Caco-2 (cell line): ENCODE data around the gene OASL. TPM values are rescaled to one million over a fixed set of nuclear protein-coding genes. Genes with fewer than 3 reads are reported as not detected.

Source experiments
- BruUV-seq: library from RNA; stranded (reverse); fragments of 400-500 nt; replicated peaks from 2 replicates; lab custom pipeline; 2021; lab: Mats Ljungman, UMichigan
- CTCF ChIA-PET: fragments of 300-600 bp; sonication (Branson Sonifier 250); formaldehyde crosslinking; loops from one replicate; lab custom pipeline; 2022; ENCODE audit warnings: antibody characterized with exemption; lab: Charles Lee
- POLR2A ChIA-PET: fragments of 300-600 bp; sonication (Branson Sonifier 250); formaldehyde crosslinking; loops from one replicate; lab custom pipeline; 2022; ENCODE audit warnings: antibody characterized with exemption; lab: Charles Lee
- DNase-seq, 2 experiments: peaks; one replicate each; pipeline versions ENCODE4 v3.0.0 to v3.0.0-alpha.2; 2020 to 2022
- H3K27me3 ChIP-seq: replicated peaks from 2 replicates; pipeline ENCODE4 v1.6.0; 2011; ENCODE audit warnings: low read length; ENCODE audit not compliant: control insufficient read depth, insufficient read depth
- H3K36me3 ChIP-seq: 2 replicates; pipeline ENCODE4 v1.5.1; 2011; ENCODE audit warnings: low read length; ENCODE audit not compliant: control insufficient read depth, insufficient read depth
- H3K4me1 ChIP-seq: fragments of 250-450 bp; sonication (Bioruptor Pico); 2 replicates; pipeline ENCODE4 v1.5.1; 2020; ENCODE audit warnings: mild to moderate bottlenecking
- H3K4me3 ChIP-seq: 2 replicates; pipeline ENCODE4 v1.5.1; 2011; ENCODE audit warnings: low read depth, mild to moderate bottlenecking, control low read depth, low read length
- H3K9me3 ChIP-seq: fragments of 250-450 bp; sonication (Bioruptor Pico); 2 replicates; pipeline ENCODE4 v1.5.1; 2020; ENCODE audit warnings: mild to moderate bottlenecking, moderate library complexity
- H3K27ac Mint-ChIP-seq: one replicate; pipeline ENCODE4 v1.8.0; 2022; ENCODE audit warnings: mixed read lengths; ENCODE audit not compliant: unreplicated experiment
- H3K27me3 Mint-ChIP-seq: one replicate; pipeline ENCODE4 v1.8.0; 2022; ENCODE audit warnings: mixed read lengths; ENCODE audit not compliant: insufficient read depth, unreplicated experiment
- H3K36me3 Mint-ChIP-seq: one replicate; pipeline ENCODE4 v1.8.0; 2022; ENCODE audit warnings: mild to moderate bottlenecking, mixed read lengths; ENCODE audit not compliant: insufficient read depth, unreplicated experiment
- H3K4me1 Mint-ChIP-seq: one replicate; pipeline ENCODE4 v1.8.0; 2022; ENCODE audit warnings: low read depth, mixed read lengths; ENCODE audit not compliant: unreplicated experiment
- H3K4me3 Mint-ChIP-seq: one replicate; pipeline ENCODE4 v1.8.0; 2022; ENCODE audit warnings: mild to moderate bottlenecking, moderate library complexity, mixed read lengths; ENCODE audit not compliant: unreplicated experiment
- H3K9me3 Mint-ChIP-seq: one replicate; pipeline ENCODE4 v1.8.0; 2022; ENCODE audit warnings: mixed read lengths; ENCODE audit not compliant: unreplicated experiment
- intact Hi-C: fragments of 100-400 bp; cut with micrococcal nuclease; formaldehyde crosslinking; loops from one replicate; pipeline ENCODE4 v1.10.0; 2022; ENCODE audit not compliant: unreplicated experiment
- total RNA-seq: library from RNA; stranded (reverse); gene quantifications from 2 replicates; pipeline ENCODE4 v1.2.3, GENCODE V29; 2022
- TF ChIP-seq, protein P1 (sequence below), 2 experiments: fragments of 200-600 bp in 1 of 2; IDR thresholded peaks; 1 replicate in 1 of 2; 2 replicates in 1 of 2; pipeline versions ENCODE4 v1.5.1 to v1.8.0; 2011 to 2022; ENCODE audit warnings: antibody characterized with exemption in 1 of 2, control low read depth in 1 of 2, inconsistent platforms in 1 of 2, low read depth in 1 of 2, low read length in 1 of 2, mild to moderate bottlenecking in 1 of 2, moderate library complexity in 1 of 2; ENCODE audit not compliant: insufficient read depth in 1 of 2, severe bottlenecking in 1 of 2, unreplicated experiment in 1 of 2

OASL gene
- total RNA-seq, 1 experiment from 2014 or later: 0.11 TPM

DNA sequence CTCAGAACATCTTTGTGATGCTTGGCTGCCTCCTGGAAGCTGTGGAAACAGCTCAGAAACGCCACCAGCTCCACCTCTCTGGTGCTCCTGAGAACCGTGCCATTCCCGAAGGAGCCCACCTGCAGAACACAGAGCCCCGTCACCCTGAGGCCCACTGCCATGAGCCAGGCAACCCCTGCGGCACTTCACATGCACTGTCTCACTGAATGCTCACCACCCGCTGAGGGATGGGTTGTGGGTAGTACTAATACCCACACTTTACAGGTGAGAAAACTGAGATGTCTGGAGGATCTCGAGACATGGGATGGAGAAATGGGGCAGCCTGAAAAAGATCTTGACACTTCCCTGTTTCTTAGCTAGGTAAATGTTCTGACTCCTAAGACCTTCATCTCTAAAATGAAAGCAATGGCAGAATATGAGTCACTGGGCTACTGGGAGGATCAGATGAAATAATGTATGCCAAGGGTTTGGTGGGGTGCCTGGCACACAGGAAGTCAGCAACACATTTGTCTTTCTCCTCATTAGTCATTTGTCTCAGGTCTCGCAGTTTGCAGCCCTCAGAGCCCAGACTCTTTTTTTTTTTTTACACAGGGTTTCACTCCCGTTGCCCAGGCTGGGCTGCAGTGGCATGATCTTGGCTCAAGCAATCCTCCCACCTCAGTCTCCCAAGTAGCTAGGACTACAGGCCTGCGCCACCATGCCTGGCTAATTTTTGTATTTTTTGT lies 5.3 kb downstream of the OASL start:
- TF ChIP-seq, protein P1, sequence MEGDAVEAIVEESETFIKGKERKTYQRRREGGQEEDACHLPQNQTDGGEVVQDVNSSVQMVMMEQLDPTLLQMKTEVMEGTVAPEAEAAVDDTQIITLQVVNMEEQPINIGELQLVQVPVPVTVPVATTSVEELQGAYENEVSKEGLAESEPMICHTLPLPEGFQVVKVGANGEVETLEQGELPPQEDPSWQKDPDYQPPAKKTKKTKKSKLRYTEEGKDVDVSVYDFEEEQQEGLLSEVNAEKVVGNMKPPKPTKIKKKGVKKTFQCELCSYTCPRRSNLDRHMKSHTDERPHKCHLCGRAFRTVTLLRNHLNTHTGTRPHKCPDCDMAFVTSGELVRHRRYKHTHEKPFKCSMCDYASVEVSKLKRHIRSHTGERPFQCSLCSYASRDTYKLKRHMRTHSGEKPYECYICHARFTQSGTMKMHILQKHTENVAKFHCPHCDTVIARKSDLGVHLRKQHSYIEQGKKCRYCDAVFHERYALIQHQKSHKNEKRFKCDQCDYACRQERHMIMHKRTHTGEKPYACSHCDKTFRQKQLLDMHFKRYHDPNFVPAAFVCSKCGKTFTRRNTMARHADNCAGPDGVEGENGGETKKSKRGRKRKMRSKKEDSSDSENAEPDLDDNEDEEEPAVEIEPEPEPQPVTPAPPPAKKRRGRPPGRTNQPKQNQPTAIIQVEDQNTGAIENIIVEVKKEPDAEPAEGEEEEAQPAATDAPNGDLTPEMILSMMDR (IDR thresholded peaks at IDR 0.05; ENCODE audit: insufficient read depth in 1 of 2, low read depth in 1 of 2, low read length in 1 of 2, severe bottlenecking in 1 of 2, unreplicated experiment in 1 of 2): no peak
- Histone ChIP-seq H3K4me1 (no peaks in the 10 kb centered on the region; the same call in 1 of the 2 replicates), H3K9me3 (no peaks in the 10 kb centered on the region), H3K27me3 (no peaks in the 10 kb centered on the region), H3K36me3 (no peaks in the 10 kb centered on the region), H3K4me3 (no peak overlapping the region)
- H3K4me1 Mint-ChIP-seq: no peaks in the 10 kb centered on the region
- H3K27me3 Mint-ChIP-seq: no peaks in the 10 kb centered on the region
- no peak for DNase-seq
- intact Hi-C loops: no loop called here
- no peaks in the 10 kb centered on the region for H3K9me3 Mint-ChIP-seq
- POLR2A ChIA-PET: no interaction called here
- no peak overlapping the region for H3K4me3 Mint-ChIP-seq
- H3K36me3 Mint-ChIP-seq: no peaks in the 10 kb centered on the region
- no TSS peak for BruUV-seq
- CTCF ChIA-PET: interaction anchor here (0.6 kb wide), 1 partner anchor 8 kb away, joined by 3 read pairs; no protein-coding TSS in a partner anchor
- no peak overlapping the region for H3K27ac Mint-ChIP-seq

DNA sequence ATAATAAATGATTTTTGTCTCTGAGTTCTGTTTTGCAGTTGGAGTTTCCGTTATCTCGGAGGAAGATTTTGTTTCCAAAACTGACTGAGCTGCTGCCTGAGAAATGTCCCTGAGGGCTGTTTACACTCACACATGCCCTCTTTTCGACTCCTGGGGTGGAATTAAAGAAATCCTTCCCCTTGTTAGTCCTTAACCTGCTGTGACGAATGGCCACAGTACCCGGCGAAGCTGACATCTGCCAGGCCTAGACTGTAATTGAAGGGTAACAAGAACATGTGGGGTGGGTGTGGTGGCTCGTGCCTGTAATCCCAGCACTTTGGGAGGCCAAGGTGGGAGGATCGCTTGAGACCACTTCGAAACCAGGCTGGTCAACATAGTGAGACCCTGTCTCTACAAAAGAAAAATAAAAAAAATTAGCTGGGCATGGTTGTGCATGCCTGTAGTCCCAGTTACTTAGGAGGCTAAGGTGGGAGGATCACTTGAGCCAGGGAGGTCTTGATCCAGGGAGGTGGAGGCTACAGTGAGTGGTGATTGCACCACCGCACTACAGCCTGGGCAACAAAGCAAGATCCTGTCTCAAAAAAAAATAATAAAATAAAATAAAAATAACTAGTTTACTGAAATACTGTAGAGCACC lies 8.4 kb downstream of the OASL start:
- H3K36me3 ChIP-seq: no peaks in the 10 kb centered on the region; the same call in 1 of the 2 replicates
- no peaks in the 10 kb centered on the region for H3K27me3 Mint-ChIP-seq
- H3K4me1 Mint-ChIP-seq: peaks cover 8% of the 10 kb centered on the region
- no peak overlapping the region for H3K4me3 ChIP-seq
- TF ChIP-seq, protein P1 (IDR thresholded peaks at IDR 0.05; ENCODE audit: insufficient read depth in 1 of 2, low read depth in 1 of 2, low read length in 1 of 2, severe bottlenecking in 1 of 2, unreplicated experiment in 1 of 2): no peak
- H3K4me3 Mint-ChIP-seq: no peak overlapping the region
- intact Hi-C loops: no loop called here
- CTCF ChIA-PET: no interaction called here
- no TSS peak for BruUV-seq
- H3K9me3 ChIP-seq: peaks cover 13% of the 10 kb centered on the region
- H3K27ac Mint-ChIP-seq: peak overlapping the region; percentile 31
- H3K9me3 Mint-ChIP-seq: no peaks in the 10 kb centered on the region
- peaks cover 9% of the 10 kb centered on the region for H3K36me3 Mint-ChIP-seq
- DNase-seq: no peak
- peaks cover 15% of the 10 kb centered on the region for H3K4me1 ChIP-seq
- H3K27me3 ChIP-seq: no peaks in the 10 kb centered on the region
- POLR2A ChIA-PET: no interaction called here

DNA sequence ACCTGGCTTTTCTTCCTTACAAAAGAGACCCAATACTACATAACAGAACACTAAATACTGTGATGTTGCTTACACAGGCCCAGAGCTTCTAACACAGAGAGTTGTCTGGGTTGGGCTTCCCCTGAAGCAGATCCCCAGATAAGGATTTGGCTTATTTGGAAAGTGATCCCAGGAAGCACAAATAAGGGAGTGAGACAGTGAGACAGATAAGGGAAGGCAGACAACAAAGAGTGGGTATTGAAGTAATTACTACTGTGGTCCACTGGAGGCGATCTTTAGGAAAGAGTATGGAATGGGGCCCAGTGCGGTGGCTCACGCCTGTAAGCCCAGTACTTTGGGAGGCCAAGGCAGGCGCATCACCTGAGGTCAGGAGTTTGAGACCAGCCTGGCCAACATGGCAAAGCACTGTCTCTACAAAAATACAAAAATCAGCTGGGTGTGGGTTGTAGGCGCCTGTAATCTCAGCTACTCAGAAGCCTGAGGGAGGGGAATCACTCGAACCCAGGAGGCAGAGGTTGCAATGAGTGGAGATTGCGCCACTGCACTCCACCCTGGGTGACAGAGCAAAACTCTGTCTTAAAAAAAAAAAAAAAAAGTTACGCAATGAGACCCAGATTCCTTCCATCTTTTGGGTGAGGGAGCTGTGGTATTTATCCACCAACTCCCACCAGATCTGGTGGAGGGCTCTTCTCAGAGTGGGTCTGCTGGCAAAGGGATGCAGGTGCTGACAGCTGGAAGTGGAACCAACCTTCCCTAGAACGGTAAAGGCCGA lies 12.6 kb downstream of the OASL start:
- H3K36me3 ChIP-seq: no peaks in the 10 kb centered on the region; the same call in 1 of the 2 replicates
- peaks cover 10% of the 10 kb centered on the region for H3K4me1 Mint-ChIP-seq
- intact Hi-C loops: no loop called here
- peak in 1 of 2 experiments; percentile 59 for DNase-seq
- POLR2A ChIA-PET: interaction anchor here (1.3 kb wide), 1 partner anchor 55 kb away, joined by 5 read pairs; no protein-coding TSS in a partner anchor
- TF ChIP-seq, protein P1 (IDR thresholded peaks at IDR 0.05; ENCODE audit: insufficient read depth in 1 of 2, low read depth in 1 of 2, low read length in 1 of 2, severe bottlenecking in 1 of 2, unreplicated experiment in 1 of 2): peak; percentile 24 to 45
- no peaks in the 10 kb centered on the region for H3K27me3 ChIP-seq
- peaks cover 13% of the 10 kb centered on the region for H3K9me3 ChIP-seq
- peak overlapping the region; percentile 90 for H3K27ac Mint-ChIP-seq
- H3K9me3 Mint-ChIP-seq: no peaks in the 10 kb centered on the region
- H3K4me3 ChIP-seq: no peak overlapping the region
- CTCF ChIA-PET: interaction anchor here (0.6 to 0.7 kb wide), 2 partner anchors 8 to 21 kb away, joined by 3 to 4 read pairs; no protein-coding TSS in a partner anchor
- peak overlapping the region; percentile 61 for H3K4me3 Mint-ChIP-seq
- peaks cover 33% of the 10 kb centered on the region for H3K4me1 ChIP-seq
- no peaks in the 10 kb centered on the region for H3K27me3 Mint-ChIP-seq
- TSS peak; percentile 98 for BruUV-seq
- peaks cover 16% of the 10 kb centered on the region for H3K36me3 Mint-ChIP-seq
